Kidney epithelial cell (primary cell): ENCODE results near the gene NRP1. TPM values are rescaled to one million over a fixed set of nuclear protein-coding genes. Genes with fewer than 3 reads are reported as not detected.

Experiments used
- DNase-seq: peaks from one replicate; pipeline ENCODE4 v3.0.0-alpha.2; 2010; ENCODE audit warnings: low read depth
- H3K27me3 ChIP-seq: 2 replicates; pipeline ENCODE4 v1.6.0; 2011; ENCODE audit warnings: low read length; ENCODE audit not compliant: control insufficient read depth, insufficient read depth
- H3K36me3 ChIP-seq: 2 replicates; pipeline ENCODE4 v1.5.1; 2011; ENCODE audit warnings: low read length; ENCODE audit not compliant: control insufficient read depth, insufficient read depth
- H3K4me3 ChIP-seq: 2 replicates; pipeline ENCODE4 v1.5.1; 2011; ENCODE audit warnings: low read depth, mild to moderate bottlenecking, control low read depth, low read length
- CTCF ChIP-seq: IDR thresholded peaks from 2 replicates; pipeline ENCODE4 v1.5.1; 2011; ENCODE audit warnings: mild to moderate bottlenecking, moderate library complexity, low read length, control low read depth, inconsistent platforms; ENCODE audit not compliant: insufficient read depth, poor library complexity, severe bottlenecking
- total RNA-seq: library from RNA; depleted of rRNA; stranded (reverse); fragments of >200 nt; gene quantifications from 2 replicates; pipeline ENCODE4 v1.2.3, GENCODE V29; 2015

NRP1 gene
- total RNA-seq, 1 donor from 2014 or later, result 72.6 TPM

- H3K4me3 ChIP-seq, result no peak overlapping the region
- no peak for DNase-seq
- TF ChIP-seq CTCF, result no peak
- no peaks in the 10 kb centered on the region for H3K27me3 ChIP-seq
- peaks cover 1% of the 10 kb centered on the region for H3K36me3 ChIP-seq
These were observed 81.7 kb downstream of the NRP1 start for GRCh38 chr10:33252794-33253203.

- peaks cover 4% of the 10 kb centered on the region for H3K36me3 ChIP-seq
These were observed 82.1 kb downstream of the NRP1 start for GRCh38 chr10:33252324-33252723.

GRCh38 chr10:33249659-33250345 is 84.7 kb downstream of the NRP1 start:
- H3K4me3 ChIP-seq, result no peak overlapping the region
- no peaks in the 10 kb centered on the region for H3K27me3 ChIP-seq
- H3K36me3 ChIP-seq, result peaks cover 4% of the 10 kb centered on the region
- no peak for TF ChIP-seq CTCF
- no peak for DNase-seq

More at GRCh38 chr10:33252324-33252723, 82.1 kb downstream of the NRP1 start:
- no peak for TF ChIP-seq CTCF
- DNase-seq, result no peak
- H3K4me3 ChIP-seq, result no peak overlapping the region
- no peaks in the 10 kb centered on the region for H3K27me3 ChIP-seq

- H3K36me3 ChIP-seq, result peaks cover 4% of the 10 kb centered on the region
- H3K4me3 ChIP-seq, result no peak overlapping the region
- no peak for DNase-seq
- TF ChIP-seq CTCF, result no peak
- no peaks in the 10 kb centered on the region for H3K27me3 ChIP-seq
These were observed 85.3 kb downstream of the NRP1 start for GRCh38 chr10:33249137-33249536.

- Histone ChIP-seq H3K4me3 (no peak overlapping the region), H3K36me3 (peaks cover 4% of the 10 kb centered on the region), H3K27me3 (no peaks in the 10 kb centered on the region)
- no peak for TF ChIP-seq CTCF
- DNase-seq, result no peak
These were observed 85.8 kb downstream of the NRP1 start for GRCh38 chr10:33248638-33249037.
